Pancreas (tissue), 10 donors: ENCODE results near the gene CEP170B. TPM values are rescaled to one million over a fixed set of nuclear protein-coding genes. Genes with fewer than 3 reads are reported as not detected.

Experiments
- ATAC-seq, 4 donors: fragments of 200-7000 bp; cut with Tn5 transposase; one replicate each; pipeline versions ENCODE4 v1.8.0 to v1.9.1; 2020; ENCODE audit warnings: mild to moderate bottlenecking in 4 of 4, moderate library complexity in 4 of 4
- DNase-seq, 6 donors: peaks; one replicate each; pipeline ENCODE4 v3.0.0-alpha.2; 2020
- FAIRE-seq: peaks from 2 replicates; lab custom pipeline; 2012; peaks lifted over from hg19 to GRCh38; lab: Jason Lieb, UNC
- H3K27ac ChIP-seq, 4 donors: fragments of 200-600 bp; sonication (generic); 1 replicate in 3 of 4; 2 replicates in 1 of 4; pipeline versions ENCODE4 v1.5.0 to v1.8.0; 2020
- H3K27me3 ChIP-seq, 4 donors: fragments of 200-600 bp; one replicate each; pipeline ENCODE4 v1.8.0; 2021
- H3K36me3 ChIP-seq, 3 donors: fragments of 200-600 bp; sonication (generic) in 1 of 3; one replicate each; pipeline versions ENCODE4 v1.5.0 to v1.8.0; 2020 to 2021
- H3K4me1 ChIP-seq, 3 donors: fragments of 200-600 bp; one replicate each; pipeline ENCODE4 v1.8.0; 2021
- H3K4me3 ChIP-seq, 4 donors: fragments of 200-600 bp; sonication (generic) in 2 of 4; one replicate each; pipeline versions ENCODE4 v1.5.0 to v1.8.0; 2020 to 2021
- H3K9me3 ChIP-seq, 4 donors: fragments of 200-600 bp; one replicate each; pipeline ENCODE4 v1.8.0; 2021
- CTCF ChIP-seq, 4 donors: fragments of 200-600 bp; sonication (generic) in 3 of 4; IDR thresholded peaks; one replicate each; pipeline versions ENCODE4 v1.5.0 to v1.8.0; 2021; ENCODE audit warnings: antibody characterized with exemption in 4 of 4
- WGBS, 2 donors: extraction: QIAGEN DNeasy Blood & Tissue Kit; methylation state at CpG; one replicate each; pipeline ENCODE4 v1.1.7; 2013; 5-methylcytosine and 5-hydroxymethylcytosine counted together
- intact Hi-C, 3 donors: fragments of 100-400 bp; cut with DNase I; formaldehyde crosslinking; loops; one replicate each; pipeline versions ENCODE4 v1.11.1 to v1.14.2; 2022
- polyA plus RNA-seq, 2 donors: library from polyadenylated mRNA; stranded (reverse); fragments of 200-250 nt; gene quantifications; one replicate each; pipeline ENCODE4 v1.2.3, GENCODE V29; 2013
- total RNA-seq, 6 donors: library from RNA; stranded (reverse); fragmentation: NEBNext Ultra II Directional in 4 of 6; extraction: Animal tissue kit (Norgen Biotek cat#: 25700) in 4 of 6; gene quantifications; one replicate each; pipeline versions ENCODE4 v1.2.1 to v1.2.4, GENCODE V29; 2021 to 2023
- donor health status: healthy with polysubstance abuse.
- donor health status: DM: no; HTN: no; CAD: no; lungs with moderate emphysema.
- donor health status: DM: no; HTN: no; CAD: no.
- donor health status: control.
- donor health status: control.
- donor health status: Bipolar disorder and iron deficiency.
- donor health status: DM: yes; HTN: yes; CAD: no.
- donor health status: DM: no; HTN: no; CAD: no.
- donor health status: DM: no; HTN: no; CAD: no.
- donor health status: DM: yes; HTN: yes; CAD: no.

The CEP170B gene
- total and polyA plus RNA-seq, 8 donors, result 17.7 to 43.8 (median 21.9) TPM

- peak in 2 of 6 donors; percentile 53 to 72 for DNase-seq
Observed at GRCh38 chr14:104928391-104929133, 63.5 kb downstream of the CEP170B start.

DNA sequence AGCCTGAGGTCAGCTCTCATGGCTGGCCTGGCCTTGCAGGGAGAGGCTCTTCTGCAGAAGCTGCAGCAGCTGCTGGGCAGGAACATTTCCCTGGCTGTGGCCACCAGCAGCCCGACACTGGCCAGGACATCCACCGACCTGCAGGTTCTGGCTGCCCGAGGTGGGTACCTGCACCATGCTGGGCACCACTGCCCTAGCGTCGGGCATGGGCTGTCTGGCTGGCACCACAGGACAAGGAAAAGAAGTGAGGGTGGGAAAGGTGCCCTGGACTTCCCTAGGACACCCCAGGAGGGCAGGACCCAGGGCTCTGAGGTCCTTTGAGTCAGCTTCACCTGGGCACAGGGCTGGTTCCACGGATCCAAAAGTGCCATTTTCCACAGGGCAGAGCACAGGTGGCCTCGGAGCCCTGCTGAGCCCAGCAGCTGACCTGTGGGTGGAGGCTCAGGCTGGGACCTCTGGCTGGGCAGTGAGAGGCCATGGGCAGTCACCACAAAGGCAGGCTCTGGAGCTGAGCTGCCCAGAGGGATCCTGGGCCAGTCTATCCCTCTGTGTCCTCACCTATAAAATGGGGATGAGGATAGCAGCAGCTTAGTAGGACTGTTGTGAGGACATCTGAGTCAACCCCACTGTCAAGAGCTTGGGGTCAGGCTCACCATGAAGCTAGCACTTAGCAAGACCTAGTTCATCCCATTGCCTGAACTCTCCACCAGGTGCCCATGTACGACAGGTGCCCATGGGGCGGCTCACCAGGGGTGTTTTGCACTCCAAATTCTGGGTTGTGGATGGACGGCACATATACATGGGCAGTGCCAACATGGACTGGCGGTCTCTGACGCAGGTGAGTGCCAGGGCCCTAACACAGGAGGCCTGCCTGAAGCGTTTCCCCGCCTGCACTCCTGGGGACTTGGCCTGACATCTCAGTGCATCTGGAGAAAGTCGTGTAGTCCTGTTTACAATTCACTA, 64.5 kb downstream of the CEP170B start:
- Histone ChIP-seq H3K4me1 (no peaks in the 10 kb centered on the region), H3K4me3 (no peak overlapping the region), H3K9me3 (no peaks in the 10 kb centered on the region), H3K27me3 (no peaks in the 10 kb centered on the region), H3K36me3 (no peaks in the 10 kb centered on the region), H3K27ac (no peak overlapping the region)
- 84 to 90% methylated on average over 15 of the region's 15 CpGs for WGBS, 2 donors
- FAIRE-seq (no peak), DNase-seq (peak in 2 of 6 donors; percentile 47 to 55), ATAC-seq (no peak)
- no peak for TF ChIP-seq CTCF (IDR thresholded peaks at IDR 0.05)
- intact Hi-C loops, result no loop called here

More at GRCh38 chr14:104928391-104929133, 63.5 kb downstream of the CEP170B start:
- Histone ChIP-seq H3K9me3 (no peaks in the 10 kb centered on the region), H3K4me1 (no peaks in the 10 kb centered on the region), H3K27ac (no peak overlapping the region), H3K36me3 (no peaks in the 10 kb centered on the region), H3K27me3 (no peaks in the 10 kb centered on the region), H3K4me3 (no peak overlapping the region)
- ATAC-seq, result no peak
- intact Hi-C loops, result no loop called here
- no peak for FAIRE-seq
- 86 to 87% methylated on average over 17 of the region's 17 CpGs for WGBS, 2 donors
- TF ChIP-seq CTCF (IDR thresholded peaks at IDR 0.05), result no peak

DNA sequence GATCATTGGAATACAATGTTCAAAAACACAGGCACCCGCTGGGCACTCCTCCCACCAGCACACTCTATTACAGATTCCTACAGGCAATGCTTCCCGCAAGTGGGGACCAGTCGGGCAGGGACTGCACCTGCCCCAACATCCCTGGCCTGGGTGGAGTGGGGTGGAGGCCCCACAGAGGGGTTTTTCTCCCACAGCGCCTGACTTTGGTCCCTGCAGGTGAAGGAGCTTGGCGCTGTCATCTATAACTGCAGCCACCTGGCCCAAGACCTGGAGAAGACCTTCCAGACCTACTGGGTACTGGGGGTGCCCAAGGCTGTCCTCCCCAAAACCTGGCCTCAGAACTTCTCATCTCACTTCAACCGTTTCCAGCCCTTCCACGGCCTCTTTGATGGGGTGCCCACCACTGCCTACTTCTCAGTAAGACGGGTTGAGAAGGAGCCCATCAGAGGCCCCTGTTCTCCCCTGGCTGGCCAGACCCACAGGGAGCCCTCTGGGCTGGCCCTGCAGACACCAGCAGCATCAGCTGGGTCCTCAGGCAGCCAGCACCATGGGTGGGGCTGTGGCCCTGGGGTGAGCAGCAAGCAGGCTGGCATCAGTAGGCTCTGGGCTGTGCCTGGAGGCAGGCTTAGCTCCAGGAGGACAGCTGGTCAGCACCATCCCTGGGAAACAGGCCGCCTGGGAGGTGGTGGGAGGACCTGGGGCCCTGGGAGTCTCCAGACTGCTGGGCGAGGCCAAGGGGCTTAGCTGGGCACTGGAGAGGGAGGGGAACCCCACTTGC, 65.6 kb downstream of the CEP170B start:
- no peak for TF ChIP-seq CTCF (IDR thresholded peaks at IDR 0.05)
- FAIRE-seq (no peak), DNase-seq (peak in 4 of 6 donors; percentile 14 to 76 (median 42)), ATAC-seq (no peak)
- no peak overlapping the region for H3K4me3 ChIP-seq
- H3K9me3 ChIP-seq, result no peaks in the 10 kb centered on the region
- no peaks in the 10 kb centered on the region for H3K27me3 ChIP-seq
- intact Hi-C loops, result no loop called here
- H3K27ac ChIP-seq, result no peak overlapping the region
- WGBS, 2 donors, result 73 to 85% methylated on average over 9 to 10 of the region's 10 CpGs
- no peaks in the 10 kb centered on the region for H3K4me1 ChIP-seq
- H3K36me3 ChIP-seq, result no peaks in the 10 kb centered on the region

GRCh38 chr14:104931304-104931770, 66.3 kb downstream of the CEP170B start:
- no peak for TF ChIP-seq CTCF (IDR thresholded peaks at IDR 0.05)
- no peaks in the 10 kb centered on the region for H3K27me3 ChIP-seq
- intact Hi-C loops, result no loop called here
- no peaks in the 10 kb centered on the region for H3K4me1 ChIP-seq
- H3K27ac ChIP-seq, result no peak overlapping the region
- DNase-seq, result peak in 1 of 6 donors; percentile 17
- H3K4me3 ChIP-seq, result no peak overlapping the region
- no peak for FAIRE-seq
- no peaks in the 10 kb centered on the region for H3K36me3 ChIP-seq
- WGBS, 2 donors, result 78 to 81% methylated on average over 9 of the region's 9 CpGs
- no peak for ATAC-seq
- H3K9me3 ChIP-seq, result no peaks in the 10 kb centered on the region
